Ovary (tissue), 3 donors: ENCODE results near the gene ERVFRD-1.

ENCODE experiments used
- CTCF ChIP-seq, 3 donors: fragments of 450-650 bp in 2 of 3; fragments of 200-600 bp in 1 of 3; IDR thresholded peaks; one replicate each; pipeline versions ENCODE4 v1.5.1 to v1.8.0; 2016 to 2022; ENCODE audit warnings: antibody characterized with exemption in 3 of 3, mild to moderate bottlenecking in 1 of 3
- EP300 ChIP-seq: sonication (generic); formaldehyde crosslinking; IDR thresholded peaks from one replicate; pipeline ENCODE4 v1.6.1; 2017; ENCODE audit warnings: antibody characterized with exemption
- POLR2A ChIP-seq: fragments of 450-650 bp; IDR thresholded peaks from one replicate; pipeline ENCODE4 v1.6.1; 2017; ENCODE audit warnings: antibody characterized with exemption, mild to moderate bottlenecking, moderate library complexity
- donor health status: DM: no; HTN: no; CAD: no.

GRCh38 chr6:11093626-11094410 is 17.7 kb downstream of the ERVFRD-1 start, which contains the start of gene SMIM13:
- TF ChIP-seq CTCF (IDR thresholded peaks at IDR 0.05): peak; percentile 32 to 76 (median 75)
- peak; percentile 61 for TF ChIP-seq POLR2A
- no peak for TF ChIP-seq EP300
